H1 (cell line): ENCODE measurements around the gene MELK. TPM values are rescaled to one million over a fixed set of nuclear protein-coding genes. Genes with fewer than 3 reads are reported as not detected.

Source experiments
- CTCF ChIA-PET: fragments of 300-600 bp; sonication (Branson Sonifier 250); formaldehyde crosslinking; loops from one replicate; lab custom pipeline; 2021; ENCODE audit not compliant: partially characterized antibody; lab: Charles Lee
- POLR2A ChIA-PET: fragments of 300-600 bp; sonication (Branson Sonifier 250); formaldehyde crosslinking; loops from one replicate; lab custom pipeline; 2021; ENCODE audit warnings: inconsistent platforms; ENCODE audit not compliant: partially characterized antibody; lab: Charles Lee
- DNase-seq, 2 experiments: peaks; one replicate each; pipeline versions ENCODE4 v3.0.0 to v3.0.0-alpha.2; 2010 to 2022; ENCODE audit warnings: low spot score in 2 of 2, low read depth in 1 of 2, mixed read lengths in 1 of 2
- FAIRE-seq: peaks from 2 replicates; lab custom pipeline; 2011; peaks lifted over from hg19 to GRCh38; lab: Jason Lieb, UNC
- H2AFZ ChIP-seq: 2 replicates; pipeline ENCODE4 v1.8.1; 2012; ENCODE audit warnings: low read length, inconsistent platforms
- H2AK5ac ChIP-seq: 2 replicates; pipeline ENCODE4 v1.6.1; 2013; ENCODE audit warnings: low read depth, low read length
- H2BK120ac ChIP-seq: replicated peaks from 2 replicates; pipeline ENCODE3; 2013; ENCODE audit warnings: low read depth, low read length, inconsistent platforms
- H2BK12ac ChIP-seq: 2 replicates; pipeline ENCODE4 v1.6.1; 2013; ENCODE audit warnings: low read depth, low read length
- H2BK15ac ChIP-seq: 2 replicates; pipeline ENCODE4 v1.6.1; 2013; ENCODE audit warnings: low read length
- H2BK20ac ChIP-seq: 2 replicates; pipeline ENCODE4 v1.6.1; 2013; ENCODE audit warnings: low read length
- H2BK5ac ChIP-seq: 2 replicates; pipeline ENCODE4 v1.6.1; 2013; ENCODE audit warnings: low read depth, low read length
- H3K14ac ChIP-seq: 2 replicates; pipeline ENCODE4 v1.6.1; 2013; ENCODE audit warnings: inconsistent platforms; ENCODE audit not compliant: insufficient read length
- H3K18ac ChIP-seq: 2 replicates; pipeline ENCODE4 v1.6.1; 2013; ENCODE audit warnings: low read length; ENCODE audit errors: extremely low read depth
- H3K23ac ChIP-seq: 2 replicates; pipeline ENCODE4 v1.6.1; 2013; ENCODE audit warnings: inconsistent platforms; ENCODE audit not compliant: insufficient read length
- H3K23me2 ChIP-seq: 2 replicates; pipeline ENCODE4 v1.6.1; 2013; ENCODE audit warnings: low read depth, low read length
- H3K27ac ChIP-seq: 2 replicates; pipeline ENCODE4 v1.6.1; 2011; ENCODE audit warnings: low read depth, low read length, inconsistent platforms
- H3K27me3 ChIP-seq, 4 experiments: replicated peaks in 1 of 4; 1 replicate in 1 of 4; 2 replicates in 3 of 4; pipeline versions ENCODE4 v1.6.1 to v1.8.1; 2011 to 2013; ENCODE audit warnings: low read length in 3 of 4, mild to moderate bottlenecking in 3 of 4, inconsistent platforms in 2 of 4, mixed read lengths in 2 of 4, moderate library complexity in 1 of 4; ENCODE audit not compliant: control insufficient read depth in 3 of 4, insufficient read depth in 3 of 4; ENCODE audit errors: extremely low read depth in 1 of 4
- H3K36me3 ChIP-seq, 4 experiments: 2 replicates each; pipeline versions ENCODE4 v1.6.1 to v1.8.1; 2011 to 2013; ENCODE audit warnings: mild to moderate bottlenecking in 4 of 4, low read length in 3 of 4, moderate library complexity in 2 of 4, control low read depth in 1 of 4, inconsistent platforms in 1 of 4; ENCODE audit not compliant: insufficient read depth in 4 of 4, control insufficient read depth in 2 of 4
- H3K4ac ChIP-seq: replicated peaks from 2 replicates; pipeline ENCODE3; 2013; ENCODE audit warnings: low read length, low read depth, mixed read lengths, inconsistent platforms; ENCODE audit not compliant: insufficient read length
- H3K4me1 ChIP-seq, 4 experiments: replicated peaks in 1 of 4; 1 replicate in 1 of 4; 2 replicates in 3 of 4; pipeline versions ENCODE4 v1.6.1 to v1.8.1; 2011 to 2013; ENCODE audit warnings: low read length in 3 of 4, inconsistent platforms in 2 of 4, mixed read lengths in 1 of 4; ENCODE audit not compliant: insufficient read depth in 4 of 4, control insufficient read depth in 3 of 4
- H3K4me2 ChIP-seq, 2 experiments: 2 replicates each; pipeline versions ENCODE4 v1.6.1 to v1.8.1; 2011 to 2013; ENCODE audit warnings: low read depth in 2 of 2, low read length in 2 of 2, control low read depth in 1 of 2, inconsistent platforms in 1 of 2, mild to moderate bottlenecking in 1 of 2; ENCODE audit not compliant: insufficient read depth in 1 of 2
- H3K4me3 ChIP-seq, 4 experiments: fragments of 200-600, 300-600 bp in 1 of 4; sonication (generic), shearing (Covaris generic), sonication (Bioruptor Twin) in 1 of 4; 2 replicates each; pipeline versions ENCODE4 v1.5.1 to v1.8.1; 2011 to 2016; ENCODE audit warnings: low read length in 4 of 4, low read depth in 3 of 4, control low read depth in 2 of 4, inconsistent platforms in 2 of 4, mild to moderate bottlenecking in 2 of 4, mixed read lengths in 1 of 4, moderate library complexity in 1 of 4; ENCODE audit not compliant: insufficient read depth in 2 of 4; ENCODE audit errors: extremely low read depth in 1 of 4
- H3K56ac ChIP-seq: replicated peaks from 2 replicates; pipeline ENCODE3; 2013; ENCODE audit warnings: low read depth, mild to moderate bottlenecking, mixed read lengths, low read length, inconsistent platforms; ENCODE audit not compliant: insufficient read length
- H3K79me1 ChIP-seq: 2 replicates; pipeline ENCODE4 v1.6.1; 2013; ENCODE audit warnings: low read depth, low read length, control low read depth
- H3K79me2 ChIP-seq, 2 experiments: 2 replicates each; pipeline versions ENCODE4 v1.6.1 to v1.8.1; 2012 to 2013; ENCODE audit warnings: low read length in 2 of 2, mild to moderate bottlenecking in 2 of 2, inconsistent platforms in 1 of 2; ENCODE audit not compliant: insufficient read depth in 2 of 2, control insufficient read depth in 1 of 2
- H3K9ac ChIP-seq, 4 experiments: replicated peaks in 1 of 4; 1 replicate in 1 of 4; 2 replicates in 3 of 4; pipeline versions ENCODE4 v1.6.1 to v1.8.1; 2011 to 2013; ENCODE audit warnings: low read depth in 3 of 4, low read length in 3 of 4, control low read depth in 2 of 4, mild to moderate bottlenecking in 2 of 4, moderate library complexity in 2 of 4, inconsistent platforms in 1 of 4; ENCODE audit errors: extremely low read depth in 1 of 4
- H3K9me3 ChIP-seq, 2 experiments: 2 replicates each; pipeline versions ENCODE4 v1.6.1 to v1.8.1; 2012 to 2013; ENCODE audit warnings: mild to moderate bottlenecking in 2 of 2, moderate library complexity in 2 of 2, control low read depth in 1 of 2, inconsistent platforms in 1 of 2, low read depth in 1 of 2, low read length in 1 of 2, mixed read lengths in 1 of 2; ENCODE audit not compliant: insufficient read depth in 2 of 2
- H4K20me1 ChIP-seq, 2 experiments: replicated peaks in 1 of 2; 2 replicates each; pipeline versions ENCODE3 to v1.8.1; 2011 to 2013; ENCODE audit warnings: inconsistent platforms in 2 of 2, low read length in 2 of 2, mild to moderate bottlenecking in 1 of 2; ENCODE audit not compliant: insufficient read depth in 2 of 2, control insufficient read depth in 1 of 2
- H4K5ac ChIP-seq: 2 replicates; pipeline ENCODE4 v1.6.1; 2013; ENCODE audit warnings: low read length, low read depth, mixed read lengths, inconsistent platforms; ENCODE audit not compliant: insufficient read length
- H4K8ac ChIP-seq: 2 replicates; pipeline ENCODE4 v1.8.0; 2013; ENCODE audit warnings: mild to moderate bottlenecking, moderate library complexity, low read length, inconsistent platforms; ENCODE audit not compliant: insufficient read depth; ENCODE audit errors: extremely low read depth
- H4K91ac ChIP-seq: replicated peaks from 2 replicates; pipeline ENCODE3; 2013; ENCODE audit warnings: low read length, mixed read lengths, inconsistent platforms; ENCODE audit not compliant: insufficient read length
- ASH2L ChIP-seq: fragments of 200-600, 300-600 bp; sonication (generic); IDR thresholded peaks from one replicate; pipeline ENCODE4 v1.7.1; 2017; ENCODE audit warnings: low read length
- BCL11A ChIP-seq, 2 experiments: IDR thresholded peaks; one replicate each; pipeline ENCODE4 v1.6.1; 2011; ENCODE audit warnings: low read depth in 2 of 2, low read length in 2 of 2, mild to moderate bottlenecking in 2 of 2
- CHD1 ChIP-seq: IDR thresholded peaks from 2 replicates; pipeline ENCODE4 v1.6.1; 2012; ENCODE audit warnings: low read depth, low read length, improper control_type of control experiment
- RBBP5 ChIP-seq: IDR thresholded peaks from 2 replicates; pipeline ENCODE4 v1.7.1; 2012; ENCODE audit warnings: low read depth, mild to moderate bottlenecking, inconsistent platforms, low read length, moderate library complexity, borderline replicate concordance
- ZNF274 ChIP-seq: IDR thresholded peaks from 2 replicates; pipeline ENCODE4 v1.7.0; 2012; ENCODE audit warnings: low read length, borderline replicate concordance; ENCODE audit errors: extremely low read depth
- WGBS, 2 experiments: shearing (Covaris generic) in 1 of 2; methylation state at CpG; one replicate each; pipeline versions ENCODE4 v1.1.6 to v1.1.7; 2013 to 2015; ENCODE audit warnings: low lambda C conversion rate in 2 of 2, mixed read lengths in 2 of 2, inconsistent platforms in 1 of 2, low coverage in 1 of 2, missing lambda C conversion rate in 1 of 2; ENCODE audit not compliant: insufficient replicate concordance in 2 of 2, insufficient coverage in 1 of 2, insufficient read length in 1 of 2; ENCODE audit errors: extremely low coverage in 1 of 2, missing lambda C conversion rate in 1 of 2; 5-methylcytosine and 5-hydroxymethylcytosine counted together
- polyA plus RNA-seq, 7 experiments: library from polyadenylated mRNA; depleted of rRNA in 3 of 7; stranded (reverse) in 5 of 7; unstranded in 2 of 7; fragments of >200 nt in 5 of 7; fragments of 200-250 nt in 2 of 7; gene quantifications; 1 replicate in 5 of 7; 2 replicates in 1 of 7; 4 replicates in 1 of 7; pipeline versions ENCODE4 v1.2.1 to v1.2.3, GENCODE V29; 2011 to 2013; ENCODE audit warnings: missing spikeins in 2 of 7, mixed read lengths in 2 of 7
- total RNA-seq: library from RNA; stranded (reverse); fragmentation: NEBNext Ultra II Directional; extraction: Animal tissue kit (Norgen Biotek cat#: 25700); gene quantifications from 2 replicates; pipeline ENCODE4 v1.2.1, GENCODE V29; 2021
- TF ChIP-seq, protein P1 (sequence below): IDR thresholded peaks from 2 replicates; pipeline ENCODE4 v1.6.1; 2012; ENCODE audit warnings: inconsistent platforms
- TF ChIP-seq, protein P2 (sequence below): IDR thresholded peaks from 2 replicates; pipeline ENCODE4 v1.6.1; 2012; ENCODE audit warnings: low read length, inconsistent platforms

The MELK gene
- total and polyA plus RNA-seq, 2 of the 8 experiments (the other 6 are each of a cell fraction or from before 2014, with no cell fraction given) = 26.2 to 53.1 TPM

DNA sequence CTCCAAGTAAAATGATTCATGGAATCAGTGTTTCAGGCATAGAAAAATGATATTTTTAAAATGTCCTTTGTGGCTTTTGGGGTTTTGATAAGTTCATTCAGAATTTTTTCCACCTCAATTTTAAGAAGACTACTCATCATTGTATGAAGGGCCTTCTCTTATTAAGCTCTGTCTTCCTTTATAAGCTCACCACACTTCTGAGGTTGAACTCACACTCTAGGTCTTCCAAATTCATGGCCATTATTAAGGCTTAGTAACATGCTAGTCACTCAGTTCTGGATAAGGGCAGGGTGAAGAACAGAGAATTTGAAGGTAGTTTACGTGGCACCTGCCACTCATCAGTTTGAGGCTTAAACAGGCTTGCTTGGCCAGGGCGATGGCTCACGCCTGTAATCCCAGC lies 4.2 kb downstream of the MELK start:
- H3K4me2 ChIP-seq = no peak overlapping the region
- ChIA-PET POLR2A (interaction anchor here (0.7 kb wide), 1 partner anchor 8 kb away, joined by 3 read pairs; no protein-coding TSS in a partner anchor), CTCF (interaction anchor here (0.6 to 0.7 kb wide), 2 partner anchors 14 to 170 kb away, joined by 3 read pairs; no protein-coding TSS in a partner anchor)
- H3K79me1 ChIP-seq = no peaks in the 10 kb centered on the region; the same call in none of the 2 replicates
- H4K20me1 ChIP-seq = peaks cover 2 to 7% of the 10 kb centered on the region in 2 experiments
- DNase-seq = no peak
- peaks cover 4 to 66% of the 10 kb centered on the region in 2 experiments for H3K79me2 ChIP-seq
- H2BK5ac ChIP-seq = no peak overlapping the region
- H3K23me2 ChIP-seq = peaks cover 3% of the 10 kb centered on the region; the same call in 1 of the 2 replicates
- no peak overlapping the region for H3K56ac ChIP-seq
- H2AK5ac ChIP-seq = no peak overlapping the region
- H3K9me3 ChIP-seq = no peaks in the 10 kb centered on the region
- no peak for FAIRE-seq
- no peak overlapping the region for H4K91ac ChIP-seq
- H2BK12ac ChIP-seq = no peak overlapping the region
- peaks cover 0 to 3% (median 0%) of the 10 kb centered on the region in 4 experiments; a peak in 2 of 8 replicates for H3K36me3 ChIP-seq
- no peak overlapping the region for H4K5ac ChIP-seq
- H4K8ac ChIP-seq = no peak overlapping the region
- no peak overlapping the region for H3K23ac ChIP-seq
- H3K4ac ChIP-seq = no peak overlapping the region
- H3K4me3 ChIP-seq = no peak overlapping the region
- H3K9ac ChIP-seq = no peak overlapping the region
- no peak overlapping the region for H2BK20ac ChIP-seq
- H2AFZ ChIP-seq = no peak overlapping the region
- H3K27me3 ChIP-seq = no peaks in the 10 kb centered on the region
- H3K4me1 ChIP-seq = peaks cover 0 to 2% (median 0%) of the 10 kb centered on the region in 4 experiments; a peak in 4 of 7 replicates
- WGBS, 2 experiments = 86% methylated on average over 3 of the region's 3 CpGs; no CpG with 5 or more reads in 1 of the 2 experiments
- no peak overlapping the region for H3K18ac ChIP-seq
- H3K14ac ChIP-seq = no peak overlapping the region
- H3K27ac ChIP-seq = no peak overlapping the region
- H2BK120ac ChIP-seq = no peak overlapping the region
- no peak overlapping the region for H2BK15ac ChIP-seq
- TF ChIP-seq CHD1 (no peak), ZNF274 (no peak), RBBP5 (no peak), BCL11A (IDR thresholded peaks at IDR 0.05; ENCODE audit: low read depth in 2 of 2, low read length in 2 of 2) (no peak), ASH2L (no peak)
- TF ChIP-seq, protein P1, sequence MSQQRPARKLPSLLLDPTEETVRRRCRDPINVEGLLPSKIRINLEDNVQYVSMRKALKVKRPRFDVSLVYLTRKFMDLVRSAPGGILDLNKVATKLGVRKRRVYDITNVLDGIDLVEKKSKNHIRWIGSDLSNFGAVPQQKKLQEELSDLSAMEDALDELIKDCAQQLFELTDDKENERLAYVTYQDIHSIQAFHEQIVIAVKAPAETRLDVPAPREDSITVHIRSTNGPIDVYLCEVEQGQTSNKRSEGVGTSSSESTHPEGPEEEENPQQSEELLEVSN = no peak
- TF ChIP-seq, protein P2, sequence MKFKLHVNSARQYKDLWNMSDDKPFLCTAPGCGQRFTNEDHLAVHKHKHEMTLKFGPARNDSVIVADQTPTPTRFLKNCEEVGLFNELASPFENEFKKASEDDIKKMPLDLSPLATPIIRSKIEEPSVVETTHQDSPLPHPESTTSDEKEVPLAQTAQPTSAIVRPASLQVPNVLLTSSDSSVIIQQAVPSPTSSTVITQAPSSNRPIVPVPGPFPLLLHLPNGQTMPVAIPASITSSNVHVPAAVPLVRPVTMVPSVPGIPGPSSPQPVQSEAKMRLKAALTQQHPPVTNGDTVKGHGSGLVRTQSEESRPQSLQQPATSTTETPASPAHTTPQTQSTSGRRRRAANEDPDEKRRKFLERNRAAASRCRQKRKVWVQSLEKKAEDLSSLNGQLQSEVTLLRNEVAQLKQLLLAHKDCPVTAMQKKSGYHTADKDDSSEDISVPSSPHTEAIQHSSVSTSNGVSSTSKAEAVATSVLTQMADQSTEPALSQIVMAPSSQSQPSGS = no peak
